Fibroblast of lung (primary cell): Measurements from ENCODE around the gene ANKRD34C. TPM values are rescaled to one million over a fixed set of nuclear protein-coding genes. Genes with fewer than 3 reads are reported as not detected.

ENCODE experiments used
- DNase-seq, 2 donors: peaks; one replicate each; pipeline versions ENCODE4 v3.0.0 to v3.0.0-alpha.2; 2010; ENCODE audit warnings: low read depth in 2 of 2
- H2AFZ ChIP-seq: 2 replicates; pipeline ENCODE4 v1.5.1; 2012; ENCODE audit warnings: low read length, control low read depth, inconsistent platforms
- H3K27ac ChIP-seq: 2 replicates; pipeline ENCODE4 v1.5.1; 2011; ENCODE audit warnings: low read length, control low read depth; ENCODE audit not compliant: insufficient read depth
- H3K27me3 ChIP-seq: 2 replicates; pipeline ENCODE4 v1.5.1; 2011; ENCODE audit warnings: mild to moderate bottlenecking, low read length; ENCODE audit not compliant: control insufficient read depth, insufficient read depth
- H3K36me3 ChIP-seq: 2 replicates; pipeline ENCODE4 v1.5.1; 2011; ENCODE audit warnings: low read length; ENCODE audit not compliant: control insufficient read depth, insufficient read depth
- H3K4me1 ChIP-seq: 2 replicates; pipeline ENCODE4 v1.5.1; 2011; ENCODE audit warnings: low read length; ENCODE audit not compliant: control insufficient read depth, insufficient read depth; ENCODE audit errors: extremely low read depth
- H3K4me2 ChIP-seq: 2 replicates; pipeline ENCODE4 v1.5.1; 2011; ENCODE audit warnings: low read length, control low read depth; ENCODE audit not compliant: insufficient read depth; ENCODE audit errors: extremely low read depth
- H3K4me3 ChIP-seq, 4 experiments: fragments of 200-600 bp in 1 of 4; sonication (generic) in 1 of 4; replicated peaks in 1 of 4; 2 replicates each; pipeline ENCODE4 v1.5.1; 2011 to 2016; ENCODE audit warnings: low read length in 4 of 4, low read depth in 3 of 4, mild to moderate bottlenecking in 3 of 4, control low read depth in 2 of 4, inconsistent platforms in 1 of 4, mixed read lengths in 1 of 4; ENCODE audit not compliant: insufficient read depth in 1 of 4; ENCODE audit errors: control extremely low read depth in 1 of 4
- H3K79me2 ChIP-seq: 2 replicates; pipeline ENCODE4 v1.5.1; 2012; ENCODE audit warnings: mild to moderate bottlenecking, low read length, inconsistent platforms; ENCODE audit not compliant: control insufficient read depth, insufficient read depth
- H3K9ac ChIP-seq: 2 replicates; pipeline ENCODE4 v1.5.1; 2011; ENCODE audit warnings: mild to moderate bottlenecking, low read length, control low read depth; ENCODE audit not compliant: insufficient read depth
- H3K9me3 ChIP-seq: 2 replicates; pipeline ENCODE4 v1.5.1; 2012; ENCODE audit warnings: low read depth, low read length; ENCODE audit not compliant: control insufficient read depth, insufficient read depth
- H4K20me1 ChIP-seq: 2 replicates; pipeline ENCODE4 v1.5.1; 2011; ENCODE audit warnings: low read length; ENCODE audit not compliant: control insufficient read depth, insufficient read depth; ENCODE audit errors: extremely low read depth
- EZH2 ChIP-seq: IDR thresholded peaks from 2 replicates; pipeline ENCODE4 v1.5.1; 2012; ENCODE audit warnings: low read length, control low read depth, mild to moderate bottlenecking; ENCODE audit errors: missing control alignments
- polyA plus RNA-seq, 2 donors: library from polyadenylated mRNA; depleted of rRNA in 1 of 2; stranded (reverse) in 1 of 2; unstranded in 1 of 2; fragments of >200 nt; gene quantifications; 2 replicates each; pipeline ENCODE4 v1.2.1, GENCODE V29; 2011 to 2012; ENCODE audit warnings: missing spikeins in 1 of 2
- total RNA-seq: library from RNA; depleted of rRNA; stranded (reverse); fragments of >200 nt; gene quantifications from 2 replicates; pipeline ENCODE4 v1.2.1, GENCODE V29; 2014
- TF ChIP-seq, protein P1 (sequence below), 2 donors: IDR thresholded peaks in 1 of 2; conservative IDR thresholded peaks in 1 of 2; 1 replicate in 1 of 2; 2 replicates in 1 of 2; pipeline ENCODE4 v1.5.1; 2011 to 2012; ENCODE audit warnings: low read length in 2 of 2, control low read depth in 1 of 2, inconsistent platforms in 1 of 2, low read depth in 1 of 2, mild to moderate bottlenecking in 1 of 2

Gene ANKRD34C
- total and polyA plus RNA-seq, 2 donors (not counting 1 experiment from before 2014, with no cell fraction given) = not detected

DNA sequence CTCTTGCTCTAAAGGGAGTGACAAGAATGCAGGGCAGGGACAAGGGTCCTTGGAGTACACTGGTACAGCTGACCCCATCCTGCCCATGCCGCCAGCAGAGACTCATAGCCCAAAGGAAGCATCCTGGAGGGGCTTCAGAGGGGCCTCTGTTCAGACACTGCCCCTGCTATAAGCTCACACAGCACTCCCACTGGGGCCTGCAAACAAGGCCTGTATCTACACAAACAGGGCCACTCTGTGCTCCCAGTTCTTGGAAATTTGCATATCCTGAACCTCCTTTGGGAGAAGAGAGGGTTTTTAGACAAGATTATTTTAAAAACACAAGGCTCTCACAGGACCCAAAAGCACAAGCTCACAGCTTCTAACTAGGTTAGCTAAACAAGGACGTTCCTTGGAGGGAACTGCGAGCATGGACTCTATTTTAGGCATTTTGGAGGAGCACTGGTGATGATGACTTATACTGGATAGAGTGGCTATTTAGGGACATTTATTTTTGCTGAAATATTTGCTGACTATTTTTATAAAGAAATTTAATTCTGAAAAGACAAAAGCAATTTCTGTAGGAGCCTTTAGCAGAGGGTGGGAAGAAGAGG, 16.4 kb upstream of the ANKRD34C start:
- Histone ChIP-seq H3K4me3 (no peak overlapping the region), H3K9ac (no peak overlapping the region), H3K36me3 (no peaks in the 10 kb centered on the region), H3K9me3 (no peaks in the 10 kb centered on the region), H3K27me3 (no peaks in the 10 kb centered on the region), H2AFZ (no peak overlapping the region), H3K4me1 (no peaks in the 10 kb centered on the region), H3K4me2 (no peak overlapping the region), H4K20me1 (no peaks in the 10 kb centered on the region), H3K27ac (no peak overlapping the region), H3K79me2 (no peaks in the 10 kb centered on the region)
- DNase-seq = no peak
- no peak for TF ChIP-seq EZH2
- TF ChIP-seq, protein P1, sequence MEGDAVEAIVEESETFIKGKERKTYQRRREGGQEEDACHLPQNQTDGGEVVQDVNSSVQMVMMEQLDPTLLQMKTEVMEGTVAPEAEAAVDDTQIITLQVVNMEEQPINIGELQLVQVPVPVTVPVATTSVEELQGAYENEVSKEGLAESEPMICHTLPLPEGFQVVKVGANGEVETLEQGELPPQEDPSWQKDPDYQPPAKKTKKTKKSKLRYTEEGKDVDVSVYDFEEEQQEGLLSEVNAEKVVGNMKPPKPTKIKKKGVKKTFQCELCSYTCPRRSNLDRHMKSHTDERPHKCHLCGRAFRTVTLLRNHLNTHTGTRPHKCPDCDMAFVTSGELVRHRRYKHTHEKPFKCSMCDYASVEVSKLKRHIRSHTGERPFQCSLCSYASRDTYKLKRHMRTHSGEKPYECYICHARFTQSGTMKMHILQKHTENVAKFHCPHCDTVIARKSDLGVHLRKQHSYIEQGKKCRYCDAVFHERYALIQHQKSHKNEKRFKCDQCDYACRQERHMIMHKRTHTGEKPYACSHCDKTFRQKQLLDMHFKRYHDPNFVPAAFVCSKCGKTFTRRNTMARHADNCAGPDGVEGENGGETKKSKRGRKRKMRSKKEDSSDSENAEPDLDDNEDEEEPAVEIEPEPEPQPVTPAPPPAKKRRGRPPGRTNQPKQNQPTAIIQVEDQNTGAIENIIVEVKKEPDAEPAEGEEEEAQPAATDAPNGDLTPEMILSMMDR (conservative IDR thresholded peaks at IDR 0.05 in 1 of 2, IDR thresholded peaks at IDR 0.05 in 1 of 2; ENCODE audit: low read depth in 1 of 2, low read length in 2 of 2) = no peak

DNA sequence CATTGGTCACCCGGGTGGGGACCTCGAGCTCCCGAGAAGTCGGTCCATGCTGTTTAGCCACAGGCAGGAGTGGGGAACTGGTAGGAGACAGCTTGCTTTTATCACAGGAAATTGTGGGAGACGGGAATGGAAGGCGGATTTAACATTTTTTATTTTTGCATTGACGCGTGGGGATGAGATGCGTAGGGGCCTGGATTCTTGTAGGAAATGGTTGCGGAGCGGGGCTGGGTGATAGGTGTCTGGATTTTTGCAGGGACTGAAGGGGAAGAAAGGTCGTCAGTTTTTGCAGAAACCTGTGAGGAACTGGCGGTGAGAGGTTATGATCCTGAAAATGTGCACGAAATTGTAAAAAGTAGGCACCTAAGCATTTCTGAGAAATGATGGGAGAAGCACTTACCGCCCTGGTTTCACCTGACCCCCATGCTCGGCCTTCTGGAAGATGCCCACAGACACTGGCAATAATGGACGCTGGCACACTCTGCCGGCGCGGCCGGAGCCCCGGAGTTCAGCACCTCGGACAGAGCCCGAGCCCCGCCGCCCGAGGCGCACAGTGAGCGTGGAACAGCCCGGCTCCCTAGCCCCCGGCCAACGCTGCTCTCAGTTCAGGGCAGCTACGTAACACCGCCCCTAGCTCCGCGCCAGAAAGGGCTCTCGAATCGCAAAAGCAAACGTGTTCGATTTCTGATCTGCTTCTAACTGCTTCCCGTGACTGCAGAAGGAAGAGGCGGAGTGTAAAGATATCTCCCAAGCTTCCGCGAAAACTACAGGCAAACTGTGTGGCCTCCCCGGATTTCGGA, 928 bp downstream of the ANKRD34C start:
- Histone ChIP-seq H3K4me3 (no peak overlapping the region), H2AFZ (no peak overlapping the region), H4K20me1 (no peaks in the 10 kb centered on the region), H3K9ac (no peak overlapping the region), H3K36me3 (no peaks in the 10 kb centered on the region), H3K79me2 (no peaks in the 10 kb centered on the region), H3K4me2 (no peak overlapping the region), H3K4me1 (no peaks in the 10 kb centered on the region), H3K9me3 (no peaks in the 10 kb centered on the region), H3K27ac (no peak overlapping the region), H3K27me3 (peaks cover 6% of the 10 kb centered on the region)
- no peak for TF ChIP-seq EZH2
- TF ChIP-seq, protein P1 (conservative IDR thresholded peaks at IDR 0.05 in 1 of 2, IDR thresholded peaks at IDR 0.05 in 1 of 2; ENCODE audit: low read depth in 1 of 2, low read length in 2 of 2) = no peak
- peak; percentile 19 to 46 for DNase-seq

- no peak overlapping the region for H3K9ac ChIP-seq
- no peaks in the 10 kb centered on the region for H3K9me3 ChIP-seq
- no peaks in the 10 kb centered on the region for H3K4me1 ChIP-seq
- H3K36me3 ChIP-seq = no peaks in the 10 kb centered on the region
- TF ChIP-seq EZH2 = no peak
- TF ChIP-seq, protein P1 (conservative IDR thresholded peaks at IDR 0.05 in 1 of 2, IDR thresholded peaks at IDR 0.05 in 1 of 2; ENCODE audit: low read depth in 1 of 2, low read length in 2 of 2) = no peak
- no peak overlapping the region for H2AFZ ChIP-seq
- no peaks in the 10 kb centered on the region for H3K79me2 ChIP-seq
- H3K27me3 ChIP-seq = no peaks in the 10 kb centered on the region
- H3K4me3 ChIP-seq = no peak overlapping the region
- H4K20me1 ChIP-seq = no peaks in the 10 kb centered on the region
- DNase-seq = no peak
- no peak overlapping the region for H3K4me2 ChIP-seq
- no peak overlapping the region for H3K27ac ChIP-seq
Observed at GRCh38 chr15:79290642-79291275, 8.2 kb downstream of the ANKRD34C start.
